HCEC 1CT (cell line): ENCODE results near the gene RAB27B.

Source experiments
- DNase-seq: peaks from one replicate; pipeline ENCODE4 v3.0.0-alpha.2; 2017

RAB27B gene

GRCh38 chr18:54872681-54873080 lies 44.4 kb downstream of the RAB27B start:
- no peak for DNase-seq

GRCh38 chr18:54873884-54874255 lies 45.6 kb downstream of the RAB27B start:
- no peak for DNase-seq

DNA sequence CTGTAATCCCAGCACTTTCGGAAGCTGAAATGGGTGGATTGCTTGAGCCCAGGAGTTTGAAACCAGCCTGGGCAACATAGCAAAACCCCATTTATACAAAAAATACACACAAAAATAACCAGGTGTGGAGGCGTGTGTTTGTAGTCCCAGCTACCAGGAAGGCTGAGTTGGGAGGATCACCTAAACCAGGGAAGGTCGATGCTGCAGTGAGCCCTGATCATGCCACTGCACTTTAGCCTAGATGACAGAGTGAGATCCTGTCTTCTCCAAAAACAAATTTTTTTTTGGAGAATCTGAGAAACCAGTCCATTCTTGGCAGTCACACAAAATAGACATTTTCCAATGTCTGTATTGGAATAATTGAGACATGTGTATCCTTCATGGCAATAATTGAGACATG lies 46.8 kb downstream of the RAB27B start:
- no peak for DNase-seq

DNA sequence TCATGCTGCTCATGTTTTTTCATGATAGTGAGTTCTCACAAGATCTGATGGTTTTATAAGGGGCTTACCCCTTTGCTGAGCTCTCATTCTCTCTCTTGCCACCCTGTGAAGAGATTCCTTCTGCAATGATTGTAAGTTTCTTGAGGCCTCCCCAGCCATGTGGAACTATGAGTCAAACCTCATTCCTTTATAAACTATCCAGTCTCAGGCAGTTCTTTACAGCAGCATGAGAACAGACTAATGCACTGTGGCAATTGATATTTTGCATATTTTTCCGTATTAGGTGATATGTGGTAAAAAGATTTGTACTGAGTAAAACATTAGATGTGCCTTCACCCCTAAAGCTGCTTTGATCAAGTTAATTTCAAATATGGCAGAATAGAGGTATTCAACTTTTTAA lies 48.8 kb downstream of the RAB27B start:
- DNase-seq = peak; percentile 43

GRCh38 chr18:54878159-54878622 lies 49.9 kb downstream of the RAB27B start:
- DNase-seq = no peak

GRCh38 chr18:54878659-54879358 lies 50.5 kb downstream of the RAB27B start:
- DNase-seq = peak; percentile 15

DNA sequence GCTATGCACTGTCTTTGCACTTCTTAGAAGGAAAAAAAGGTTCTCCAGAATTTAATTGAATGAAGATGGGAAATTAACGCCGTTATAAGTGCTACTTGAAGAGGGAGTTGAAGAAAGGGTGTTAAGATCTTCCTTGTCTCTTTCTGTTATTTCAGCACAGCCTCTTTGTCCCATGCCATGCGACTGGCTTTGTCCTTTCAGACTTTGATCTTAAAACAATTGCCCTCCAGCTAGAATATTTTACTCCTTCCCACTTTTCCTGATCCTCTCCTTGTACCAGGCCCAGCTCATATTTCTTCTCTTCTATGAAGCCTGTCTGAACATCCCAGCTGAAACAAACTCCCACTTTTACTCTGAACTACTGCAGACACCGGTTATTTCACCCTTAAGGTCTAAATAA lies 51.4 kb downstream of the RAB27B start:
- DNase-seq = no peak

DNA sequence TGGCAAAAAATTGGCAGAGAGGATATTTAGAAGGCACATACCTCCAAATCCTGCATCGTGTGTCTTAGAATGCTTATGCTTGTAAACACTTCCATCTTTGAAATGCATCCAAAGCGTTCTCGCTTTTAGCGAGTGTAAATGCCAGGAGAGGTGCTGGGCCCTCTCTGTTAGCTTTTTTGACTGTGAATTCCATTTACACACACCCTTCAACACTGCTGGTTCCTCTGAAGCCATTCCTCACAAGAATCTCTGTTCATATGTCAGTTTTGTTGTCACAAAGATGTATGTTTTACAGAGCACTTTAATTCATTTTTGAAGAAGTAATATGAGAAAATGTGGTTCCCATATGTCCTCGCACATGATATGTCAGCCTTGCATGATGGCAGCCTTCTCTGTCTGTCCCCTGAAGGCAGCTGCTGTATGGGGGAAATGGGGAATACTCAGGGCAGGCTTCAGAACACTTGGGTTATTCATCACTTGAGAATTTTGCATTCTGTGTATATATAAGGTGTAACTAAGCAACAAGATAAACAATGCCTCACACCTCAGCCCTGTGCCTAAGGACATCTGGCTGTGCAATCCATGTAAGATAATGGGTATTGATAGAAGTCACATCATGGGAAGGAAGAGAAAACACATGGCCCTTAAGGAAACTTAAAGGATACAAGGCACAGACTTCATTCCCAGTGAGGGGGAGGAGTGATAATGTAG lies 52.3 kb downstream of the RAB27B start:
- peak; percentile 71 for DNase-seq

DNA sequence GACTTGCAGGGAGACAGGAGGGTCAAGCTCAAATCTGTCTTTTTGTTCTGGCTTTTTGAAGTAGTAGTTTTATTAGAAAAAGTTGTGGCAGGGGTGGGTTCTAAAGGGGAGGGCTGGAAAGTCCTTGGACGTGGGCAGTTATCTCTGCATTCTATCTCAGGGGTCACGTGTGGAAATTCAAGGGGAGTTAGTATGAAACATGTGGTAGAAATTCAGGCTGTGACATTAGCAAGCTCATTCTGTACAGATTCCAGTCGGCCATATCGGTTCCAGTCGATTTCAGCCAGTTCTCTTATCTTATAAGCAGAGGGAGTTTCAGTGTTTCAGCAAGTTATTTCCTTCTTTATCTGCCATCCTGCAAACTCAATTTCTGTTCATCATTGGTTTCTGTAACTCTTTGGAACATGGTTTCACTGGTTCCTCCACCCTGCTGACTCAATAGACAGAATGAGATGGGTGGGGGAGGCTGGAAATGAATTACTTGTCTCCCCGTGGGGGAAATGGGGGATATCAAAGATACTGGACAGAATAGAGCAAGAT lies 53.0 kb downstream of the RAB27B start:
- DNase-seq = no peak

DNA sequence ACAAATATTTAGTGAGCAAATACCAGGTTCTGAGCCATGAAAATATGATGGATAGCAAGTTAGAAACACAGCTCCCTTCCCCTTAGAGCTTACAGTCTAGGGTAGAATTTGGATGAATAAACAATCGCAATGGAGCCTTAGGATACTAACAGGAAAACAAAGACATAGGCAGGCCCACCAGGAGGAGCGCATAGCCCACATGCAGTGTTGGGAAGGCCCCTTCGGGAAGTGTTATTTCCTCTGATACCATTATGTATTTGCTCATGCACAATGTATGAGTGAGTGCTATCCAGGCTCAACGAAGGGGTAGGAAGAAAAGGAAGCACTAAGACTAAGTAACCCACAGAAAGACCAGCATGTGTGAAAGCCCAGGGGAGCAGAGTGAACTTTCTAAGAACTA lies 54.0 kb downstream of the RAB27B start:
- no peak for DNase-seq

GRCh38 chr18:54883816-54884604 lies 55.7 kb downstream of the RAB27B start:
- DNase-seq = no peak

DNA sequence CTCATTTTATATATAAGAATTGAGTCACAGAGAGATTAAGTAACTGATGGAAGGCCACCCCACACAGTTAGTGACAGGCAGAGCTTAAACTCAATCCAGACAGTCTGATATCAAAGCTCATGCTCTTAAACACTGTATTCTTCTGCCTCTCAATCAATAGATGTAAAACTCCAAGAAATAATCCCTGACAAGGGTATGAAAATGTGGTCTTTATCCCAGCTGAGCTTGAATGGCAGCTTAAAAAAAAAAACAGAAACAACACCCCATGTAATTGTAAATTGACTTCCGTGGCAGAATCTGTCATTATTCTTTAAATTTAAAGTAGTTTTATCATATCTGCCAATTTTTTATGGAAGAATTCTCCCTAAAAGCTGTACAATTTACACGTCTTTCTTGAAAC lies 60.1 kb downstream of the RAB27B start:
- DNase-seq = no peak

GRCh38 chr18:54888933-54889332 lies 60.7 kb downstream of the RAB27B start:
- DNase-seq = peak; percentile 83

DNA sequence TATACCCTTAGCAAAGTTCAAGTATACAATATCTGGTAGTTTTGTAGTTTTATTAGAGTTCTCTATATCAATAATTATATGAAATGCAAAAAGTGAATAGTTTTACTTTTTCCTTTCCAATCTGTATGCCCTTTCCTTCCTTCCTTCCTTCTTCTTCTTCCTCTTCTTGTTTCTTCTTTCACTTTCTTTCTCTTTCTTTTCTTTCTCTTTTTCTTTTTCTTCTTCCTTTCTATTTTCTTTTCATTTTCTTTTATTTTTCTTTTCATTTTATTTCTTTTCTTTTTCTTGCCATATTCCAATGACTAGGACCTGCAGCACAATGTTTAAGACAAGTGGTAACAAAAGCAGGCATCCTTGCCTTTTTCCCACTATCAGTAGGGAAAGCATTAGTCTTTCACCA lies 71.2 kb downstream of the RAB27B start:
- DNase-seq = no peak

- DNase-seq = no peak
Measured at GRCh38 chr18:54900290-54900689, 72.0 kb downstream of the RAB27B start.

- DNase-seq = no peak
Measured at GRCh38 chr18:54904581-54904980, 76.3 kb downstream of the RAB27B start.

DNA sequence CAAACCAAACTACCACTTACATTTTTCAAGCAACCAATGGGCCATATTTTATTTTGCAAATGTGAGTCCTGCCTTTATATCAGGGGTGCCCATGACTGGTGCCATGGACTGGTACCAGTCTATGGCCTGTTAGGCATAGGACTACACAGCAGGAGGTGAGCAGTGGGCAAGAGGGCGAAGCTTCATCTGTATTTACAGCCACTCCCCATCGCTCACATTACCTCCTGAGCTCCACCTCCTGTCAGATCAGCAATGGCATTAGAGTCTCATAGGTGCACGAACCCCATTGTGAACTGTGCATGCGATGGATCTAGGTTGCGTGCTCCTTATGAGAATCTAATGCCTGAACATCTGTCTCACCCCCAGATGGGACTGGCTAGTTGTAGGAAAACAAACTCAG lies 77.4 kb downstream of the RAB27B start:
- no peak for DNase-seq

GRCh38 chr18:54906331-54907185 lies 78.3 kb downstream of the RAB27B start:
- no peak for DNase-seq

DNA sequence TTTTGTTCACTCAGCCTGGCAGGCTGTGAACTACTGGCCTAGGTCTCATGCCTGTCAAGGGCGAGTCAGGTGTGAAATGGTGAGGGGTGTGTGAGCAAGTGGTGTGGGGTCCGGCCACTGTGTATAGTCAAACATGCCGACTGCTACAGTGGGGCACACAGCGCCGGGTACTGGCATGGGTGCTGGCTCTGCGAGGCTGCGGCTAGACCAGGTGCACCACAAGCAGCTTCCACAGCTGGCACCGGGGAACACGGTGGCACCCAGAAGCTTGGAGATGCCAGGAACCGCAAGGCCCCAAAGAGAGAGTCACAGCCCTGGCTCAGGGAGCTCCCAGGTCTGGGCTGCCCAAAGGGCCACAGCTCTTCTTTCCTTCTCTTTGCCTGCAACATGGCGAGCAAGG lies 81.3 kb downstream of the RAB27B start:
- no peak for DNase-seq

DNA sequence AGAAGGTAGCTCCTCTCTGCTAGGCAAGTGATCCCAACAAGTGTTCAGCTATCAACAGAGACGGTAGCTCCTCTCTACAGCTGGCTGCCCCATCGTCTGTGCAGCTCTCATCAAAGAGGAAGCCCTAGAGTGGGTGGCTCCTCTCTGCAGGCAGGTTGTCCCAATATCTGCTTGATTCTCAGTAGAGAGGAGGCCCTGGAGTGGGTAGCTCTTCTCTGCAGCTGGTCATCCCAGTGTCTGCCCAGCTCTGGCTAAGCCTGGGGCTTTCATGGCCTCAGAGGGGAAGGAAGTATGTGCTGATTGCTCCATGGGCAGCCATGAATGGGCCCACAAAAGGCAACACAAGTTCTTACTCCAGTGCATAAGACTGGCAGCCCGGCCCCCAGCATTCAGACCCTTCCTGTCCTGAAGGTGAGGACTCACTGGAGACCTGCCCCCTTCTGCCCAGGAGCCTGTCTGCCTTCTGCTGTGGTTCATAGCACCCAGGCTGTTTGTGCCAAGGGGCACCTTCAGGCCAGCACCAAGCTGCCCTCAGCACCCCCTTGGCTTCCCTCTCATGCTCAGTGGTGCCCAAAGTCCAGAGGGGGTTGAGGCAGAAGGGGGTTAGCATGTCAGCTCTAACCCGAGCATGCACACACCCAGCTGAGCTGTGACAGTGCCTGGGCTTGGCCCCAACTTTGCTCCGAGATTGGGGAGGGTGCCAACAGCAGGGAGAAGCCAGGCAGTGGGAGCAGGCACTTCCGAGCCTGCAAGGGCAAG lies 82.1 kb downstream of the RAB27B start:
- DNase-seq = no peak

GRCh38 chr18:54911551-54911950 lies 83.3 kb downstream of the RAB27B start:
- DNase-seq = no peak

DNA sequence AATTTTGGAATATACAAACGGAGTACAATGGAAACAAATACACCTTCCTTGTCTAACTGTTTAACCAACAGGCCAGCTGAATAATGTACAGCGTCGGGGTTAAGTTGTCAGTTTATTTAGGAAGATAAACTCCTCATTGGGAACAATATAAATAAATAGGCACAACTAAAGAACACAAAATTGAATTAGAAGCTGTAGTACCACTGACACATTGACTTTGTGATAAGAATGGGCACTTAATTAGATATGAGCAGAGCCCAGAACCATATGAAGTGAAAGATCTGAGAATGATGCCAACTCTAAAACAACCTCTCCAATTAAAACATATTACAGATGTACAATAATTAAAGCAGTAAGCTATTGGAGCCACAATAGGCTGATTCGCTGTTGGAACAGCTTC lies 86.5 kb downstream of the RAB27B start:
- DNase-seq = no peak
